Omental fat pad (tissue), 4 donors: ENCODE data around the gene SLC12A7. TPM values are rescaled to one million over a fixed set of nuclear protein-coding genes. Genes with fewer than 3 reads are reported as not detected.
A peak's percentile ranks its signal among the peaks of the same experiment; 100 is the strongest.
"Not testable (repeated sequence)": the region's sequence is repeated elsewhere in the genome, so short reads cannot be mapped to it uniquely, and the experiment has no call there.

Source experiments
- ATAC-seq: fragments of 150-250 bp; one replicate; pipeline ENCODE4 v1.9.1; 2016; ENCODE audit warnings: mild to moderate bottlenecking, moderate library complexity; ENCODE audit not compliant: low FRiP score
- DNase-seq: peaks from one replicate; pipeline ENCODE4 v3.0.0-alpha.2; 2019; ENCODE audit warnings: low spot score
- CTCF ChIP-seq, 3 donors: fragments of 450-650 bp; IDR thresholded peaks; one replicate each; pipeline ENCODE4 v1.5.1; 2016 to 2017; ENCODE audit warnings: antibody characterized with exemption in 3 of 3, mild to moderate bottlenecking in 3 of 3, moderate library complexity in 2 of 3
- small RNA-seq: library from RNA; depleted of rRNA; stranded (forward); fragments of <200 nt; gene quantifications from one replicate; pipeline ENCODE3, GENCODE V24; 2016
- total RNA-seq, 4 donors: library from RNA; depleted of rRNA; stranded (reverse); fragments of >200 nt; gene quantifications; one replicate each; pipeline ENCODE4 v1.1.0, GENCODE V29; 2016

Gene SLC12A7
- total RNA-seq, 4 donors from 2014 or later, result 17.2 to 39.0 (median 27.5) TPM

GRCh38 chr5:1001406-1002270, 110.2 kb downstream of the SLC12A7 start:
- DNase-seq (peak; percentile 11), ATAC-seq (no peak)
- no peak for TF ChIP-seq CTCF (IDR thresholded peaks at IDR 0.05)

GRCh38 chr5:1000831-1001230, 111.0 kb downstream of the SLC12A7 start:
- not testable (repeated sequence) for DNase-seq, ATAC-seq

Small RNA genes lying within 50 kb of the gene (small RNA-seq; reads per million reads assigned to genes)
- not detected for gene MIR4635

Other genes starting within 250 kb of the SLC12A7 start
- gene BRD9, start 219.3 kb downstream of the SLC12A7 start, total RNA-seq, result 10 to 100 TPM; 24.0 to 53.2 (median 36.7) TPM
- gene TRIP13, start 219.2 kb downstream of the SLC12A7 start, total RNA-seq, result 1 to 10 TPM in 1 of 4 donors, under 1 TPM in 3; 0.79 to 3.0 (median 0.93) TPM
- gene NKD2, start 103.3 kb downstream of the SLC12A7 start, total RNA-seq, result 1 to 10 TPM; 1.1 to 7.1 (median 1.8) TPM
- gene SLC6A19, start 89.5 kb upstream of the SLC12A7 start, total RNA-seq, result not detected
- not detected for gene SLC6A18, start 113.3 kb upstream of the SLC12A7 start, total RNA-seq
- gene TERT, start 183.0 kb upstream of the SLC12A7 start, total RNA-seq, result not detected
- 100 to 1,000 TPM in 2 of 4 donors, 10 to 100 TPM in 2; 65.0 to 165 (median 106) TPM for gene CLPTM1L, start 233.0 kb upstream of the SLC12A7 start, total RNA-seq